DMS114 treated with DMSO at 0.1 percent for 48 hours (cell line): ENCODE measurements around the gene SIM1.
A peak's percentile ranks its signal among the peaks of the same experiment; 100 is the strongest.

ENCODE experiments used
- DNase-seq: peaks from one replicate; lab custom pipeline; 2025; ENCODE audit not compliant: unreplicated experiment; lab: John Stamatoyannopoulos, UW

Gene SIM1

DNA sequence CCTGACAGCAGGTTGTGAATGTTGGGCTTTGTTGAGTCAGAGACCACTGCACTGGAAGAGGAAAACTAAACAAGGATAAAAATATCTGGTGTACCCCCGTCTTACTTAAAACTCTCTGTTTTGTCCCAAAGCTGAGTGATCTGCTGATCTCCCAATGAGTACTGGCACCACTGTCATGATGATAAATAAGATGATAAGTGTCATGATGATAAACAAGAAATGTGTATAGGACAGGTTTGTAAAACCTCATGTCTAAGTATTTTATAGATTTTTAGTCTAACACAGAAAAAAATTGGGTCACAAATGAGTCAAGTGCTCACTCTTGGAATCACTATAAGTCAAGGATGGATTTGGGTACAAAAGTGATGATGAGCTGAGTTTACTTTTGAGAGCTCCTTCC, 8.5 kb upstream of the SIM1 start:
- no peak for DNase-seq

DNA sequence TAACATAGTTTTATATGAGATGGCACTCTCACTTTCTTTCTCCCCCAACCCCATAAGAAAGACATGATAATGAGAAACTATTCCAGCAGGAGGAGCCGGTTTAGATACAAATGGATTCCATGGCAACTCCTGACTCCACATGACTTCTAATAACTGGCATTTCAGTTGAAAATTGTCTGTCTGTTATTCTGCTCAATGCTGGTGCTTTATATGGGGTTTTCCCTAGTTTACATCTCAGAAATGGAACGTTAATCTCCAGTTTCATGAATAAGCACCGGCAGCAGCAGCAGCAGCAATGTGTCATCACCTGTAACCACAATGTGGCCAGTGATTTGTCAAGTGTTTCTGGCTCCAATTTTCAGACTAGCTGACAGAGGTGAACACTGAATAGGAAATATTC, 8.0 kb upstream of the SIM1 start:
- no peak for DNase-seq

DNA sequence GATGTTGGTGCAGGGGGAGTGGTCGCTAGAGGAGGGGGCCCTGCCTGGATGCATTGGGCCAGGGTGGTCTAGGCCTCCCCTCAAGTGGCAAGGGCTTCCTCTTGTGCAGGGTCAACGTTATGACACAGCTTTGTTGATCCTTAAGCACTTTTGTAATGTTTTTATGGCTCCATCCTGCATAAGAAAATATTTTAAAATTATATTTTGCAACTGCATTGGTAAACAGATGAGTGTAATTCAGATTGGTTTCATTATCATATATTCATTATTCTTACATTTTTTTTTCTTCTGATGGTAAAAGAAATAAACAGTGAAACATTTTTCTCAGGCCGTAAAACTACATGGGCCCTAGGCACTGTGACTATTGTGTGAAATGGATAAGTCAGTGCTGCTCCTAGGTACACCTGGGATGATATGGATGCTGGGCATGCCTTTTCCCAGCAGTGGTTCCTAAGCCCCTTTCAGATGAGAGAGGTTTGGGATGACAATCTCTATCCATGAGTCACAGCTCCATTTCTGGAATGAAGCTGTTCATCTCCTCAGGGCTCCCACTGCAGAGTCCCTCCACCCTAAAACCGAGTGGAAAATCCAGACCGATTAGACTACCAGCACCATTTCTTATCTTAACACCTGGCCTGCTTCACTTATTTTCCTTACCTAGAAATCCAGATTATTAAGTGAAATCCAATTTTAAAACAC, 5.8 kb upstream of the SIM1 start:
- no peak for DNase-seq

DNA sequence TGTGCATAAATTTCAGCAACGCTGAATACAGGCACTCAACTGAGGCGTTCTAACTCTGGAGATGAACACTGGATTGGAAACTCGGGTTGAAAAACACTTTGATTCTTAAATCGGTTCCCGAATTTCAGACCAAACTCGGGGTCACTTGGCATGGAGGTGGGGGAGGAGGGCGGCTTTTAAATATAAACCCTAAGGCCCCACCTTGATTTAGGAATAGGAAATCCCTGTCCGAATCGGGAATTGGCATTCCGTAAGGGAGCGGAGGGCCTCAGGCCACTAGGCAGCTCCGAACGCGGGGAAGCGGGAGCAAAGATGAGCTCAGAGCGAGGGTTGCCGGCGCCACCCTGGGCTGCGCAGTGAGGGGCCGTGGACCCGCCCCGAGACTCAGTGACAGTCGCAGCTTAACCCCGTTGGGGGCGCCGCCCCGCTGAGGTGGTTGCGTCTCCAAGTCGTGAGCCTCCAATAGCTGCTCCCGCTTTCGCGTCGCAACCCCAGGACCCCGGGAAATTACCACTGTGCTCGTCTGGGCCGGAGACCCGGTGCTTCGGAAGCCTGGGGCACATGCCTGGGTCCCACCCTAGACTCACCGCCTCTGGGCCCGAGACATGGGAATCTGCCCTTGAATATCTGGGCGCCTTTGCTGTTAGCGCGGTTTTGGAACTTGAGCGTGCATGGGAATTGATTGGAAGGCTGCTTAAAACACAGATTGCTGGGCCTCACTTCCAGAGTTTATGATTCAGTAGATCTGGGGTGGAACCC, 4.6 kb upstream of the SIM1 start:
- no peak for DNase-seq

DNA sequence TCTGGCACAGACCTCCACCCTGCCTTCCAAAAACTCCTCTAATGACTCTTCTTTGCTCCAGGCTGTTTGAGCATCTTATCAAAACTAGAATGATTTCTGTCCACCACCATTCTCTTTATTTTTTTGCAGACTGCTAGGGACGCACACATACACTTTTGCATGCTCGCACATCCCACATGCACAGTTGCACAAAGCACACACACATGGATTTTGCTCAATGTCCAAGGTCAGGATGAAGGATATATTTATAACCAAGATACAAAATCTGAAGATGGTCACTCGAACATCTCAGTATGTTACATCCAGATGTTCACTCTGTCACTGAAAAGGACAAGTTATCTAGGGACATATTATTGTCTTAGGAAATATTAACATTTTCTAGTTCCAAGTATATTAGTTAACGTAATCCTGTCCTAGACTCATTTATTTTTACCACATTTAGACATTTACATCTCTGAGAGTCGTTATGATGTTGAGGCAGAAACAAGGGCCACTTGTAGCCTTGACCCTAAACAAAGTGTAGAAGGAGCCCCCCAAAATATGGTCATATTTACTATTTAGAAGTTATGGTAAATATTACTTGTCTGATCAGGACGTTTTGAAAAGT, 3.4 kb upstream of the SIM1 start:
- DNase-seq, result no peak

DNA sequence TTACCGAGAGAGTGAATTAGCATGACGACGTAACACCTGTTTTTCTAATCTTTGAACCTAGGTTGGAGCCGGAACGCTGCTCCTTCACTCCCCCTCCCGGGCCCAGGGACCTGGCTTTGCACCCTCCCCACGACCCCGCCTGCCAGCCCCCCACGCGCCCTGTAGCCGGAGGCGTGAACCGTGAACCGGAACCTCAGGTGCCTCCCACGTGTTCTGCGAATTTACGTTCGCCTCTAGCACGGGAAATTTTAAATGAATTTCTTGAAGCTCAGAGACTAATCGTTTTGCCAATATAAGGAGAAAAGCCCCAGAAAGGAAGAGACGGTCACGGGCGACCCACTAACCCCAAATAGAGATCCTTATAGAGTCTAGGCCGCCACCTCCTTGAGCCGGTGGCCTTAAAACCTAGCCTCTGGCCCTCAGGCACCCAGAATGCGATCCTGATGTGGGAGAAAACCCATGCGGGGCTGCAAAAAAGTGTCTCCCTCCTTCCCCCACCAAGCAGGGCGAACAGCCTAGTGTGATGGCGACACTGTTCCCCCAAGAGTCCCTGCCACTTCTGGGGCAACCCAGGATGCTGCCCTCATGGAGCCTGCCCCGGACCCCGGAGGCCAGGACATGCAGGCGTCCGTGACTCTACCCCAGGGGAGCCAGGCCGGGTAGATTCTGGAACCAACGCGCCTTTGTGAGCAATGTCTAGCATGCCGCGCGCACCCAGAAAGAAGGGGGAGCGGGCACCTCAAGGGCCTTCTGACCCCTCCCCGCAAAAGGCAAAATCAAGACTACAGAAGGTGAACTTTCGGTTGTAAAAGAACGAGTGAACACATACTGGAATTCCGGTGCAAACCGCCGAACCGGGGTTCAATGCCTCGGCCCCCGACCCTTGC, 2.7 kb upstream of the SIM1 start:
- no peak for DNase-seq

DNA sequence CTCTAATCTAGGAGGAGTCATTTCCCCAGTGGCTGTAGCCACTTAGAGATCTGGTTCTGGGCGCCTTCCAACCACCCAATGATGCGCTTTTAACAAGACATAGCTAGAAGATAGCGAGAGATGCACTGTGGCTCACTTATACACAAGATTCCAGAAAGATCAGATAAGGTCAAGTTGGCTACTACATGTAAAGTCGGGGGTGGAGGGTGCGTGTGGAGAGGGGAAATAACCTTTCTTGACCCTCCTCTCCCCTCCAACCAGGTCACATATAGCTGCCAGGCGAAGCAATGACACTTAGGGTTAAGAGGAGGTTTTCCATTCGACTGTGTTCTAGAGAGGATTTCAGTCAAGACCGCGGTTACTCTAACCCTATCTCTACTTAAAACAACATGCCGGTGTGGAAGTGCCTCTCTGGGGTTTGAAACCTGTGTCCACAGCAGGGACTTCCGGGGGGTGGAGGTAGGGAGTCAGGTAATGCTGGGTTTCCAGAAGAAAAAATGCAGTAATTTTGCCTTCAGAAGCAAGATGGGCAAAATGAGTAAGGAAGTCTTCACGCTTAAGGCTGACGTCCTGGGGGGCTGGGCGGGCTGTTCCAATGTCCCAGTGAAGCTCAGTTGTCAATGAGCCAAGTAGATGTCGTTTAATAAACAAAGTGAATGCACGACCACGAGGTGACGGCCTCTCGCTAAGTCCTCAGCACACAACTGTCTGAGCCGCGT, 1.8 kb upstream of the SIM1 start:
- DNase-seq, result no peak

DNA sequence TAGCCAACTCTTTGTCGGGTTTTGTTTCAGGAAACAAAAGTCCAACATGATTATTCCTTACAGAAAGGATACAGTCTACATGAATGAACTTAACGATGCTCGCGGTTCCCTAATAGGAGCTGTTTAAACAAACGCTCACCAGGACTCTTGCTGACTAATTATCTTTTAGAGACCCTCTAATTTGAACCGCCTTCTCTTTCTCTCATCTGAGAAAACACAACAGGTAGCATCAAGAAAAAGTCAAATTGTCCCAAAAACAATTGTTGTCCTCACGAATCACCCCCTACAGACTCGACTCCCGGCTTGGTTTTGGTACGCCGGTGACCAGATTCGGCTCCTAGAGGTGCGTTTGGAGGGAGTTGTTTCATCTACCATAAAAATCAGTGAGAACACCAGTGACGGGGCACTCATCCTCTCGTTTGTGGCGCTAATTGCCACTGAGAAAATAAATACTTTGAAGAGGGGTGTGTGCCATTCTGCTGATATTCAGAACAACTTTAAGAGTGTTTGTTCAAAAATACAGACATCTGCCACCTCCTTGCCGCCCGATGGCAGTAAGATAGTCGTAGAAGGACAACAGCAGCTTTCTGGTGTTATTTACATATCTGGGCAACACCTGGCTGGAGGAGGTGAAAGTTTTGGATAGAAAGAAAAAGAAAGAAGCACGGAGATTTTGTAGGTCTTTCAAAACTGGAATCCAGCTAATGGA, 1.1 kb upstream of the SIM1 start:
- no peak for DNase-seq

DNA sequence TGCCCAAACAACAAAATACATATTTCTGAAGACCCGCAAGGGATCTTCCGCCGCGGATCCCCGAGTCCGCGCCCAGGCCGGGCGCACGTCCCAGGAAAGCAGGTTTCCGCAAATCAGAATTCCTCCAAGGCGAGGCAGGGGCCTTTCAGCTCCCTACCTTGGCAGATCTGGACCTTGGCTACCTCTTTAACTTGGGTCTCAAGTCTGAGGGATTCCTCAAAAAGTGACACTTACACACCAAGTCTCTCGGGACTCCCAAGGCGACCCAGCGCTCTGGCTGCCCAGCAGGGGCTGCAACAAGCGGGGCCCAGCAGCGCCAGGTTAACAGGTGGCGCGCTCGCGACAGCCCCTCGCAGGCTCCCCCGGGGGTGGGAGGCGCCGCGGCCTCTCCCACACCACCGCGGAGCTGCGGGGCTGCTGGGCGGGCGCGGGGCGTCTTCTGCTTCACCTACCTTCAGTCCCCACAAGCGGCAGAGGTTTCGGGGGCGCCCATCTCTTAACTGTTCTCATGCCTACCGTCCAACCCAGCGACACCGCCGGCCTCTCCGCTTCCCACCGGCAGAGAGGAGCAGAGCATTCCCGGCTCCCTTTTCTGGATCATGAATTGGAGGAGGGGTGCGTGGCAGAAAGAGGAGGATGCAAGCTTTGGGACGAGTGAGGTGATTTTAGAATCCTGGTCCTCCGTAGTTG, 414 bp downstream of the SIM1 start:
- no peak for DNase-seq

DNA sequence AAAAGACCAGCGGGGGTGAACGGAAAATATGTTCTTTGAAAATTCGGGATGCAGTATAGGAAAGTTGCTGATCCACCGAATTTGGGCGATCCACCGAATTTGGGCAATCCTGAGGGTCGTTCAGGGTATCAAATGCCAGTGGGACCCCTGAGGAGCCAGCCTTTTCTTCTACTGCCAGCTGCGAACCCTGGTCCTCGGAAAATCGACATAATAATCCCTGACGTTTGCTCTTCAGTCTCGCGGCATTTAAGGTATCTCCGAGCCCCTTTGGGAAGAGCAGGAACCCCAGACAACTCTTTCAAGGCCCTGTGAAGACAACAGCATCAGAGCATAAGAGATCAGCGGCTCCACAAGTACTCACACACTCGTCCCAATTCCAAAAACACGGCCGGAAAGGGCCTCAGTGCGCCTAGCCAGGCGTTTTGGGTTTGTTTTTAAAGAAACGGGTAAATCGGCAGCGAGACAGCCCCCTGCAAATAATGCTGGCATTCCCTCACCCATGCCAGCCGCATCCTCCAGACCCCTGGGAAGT, 1.0 kb downstream of the SIM1 start:
- DNase-seq, result no peak

DNA sequence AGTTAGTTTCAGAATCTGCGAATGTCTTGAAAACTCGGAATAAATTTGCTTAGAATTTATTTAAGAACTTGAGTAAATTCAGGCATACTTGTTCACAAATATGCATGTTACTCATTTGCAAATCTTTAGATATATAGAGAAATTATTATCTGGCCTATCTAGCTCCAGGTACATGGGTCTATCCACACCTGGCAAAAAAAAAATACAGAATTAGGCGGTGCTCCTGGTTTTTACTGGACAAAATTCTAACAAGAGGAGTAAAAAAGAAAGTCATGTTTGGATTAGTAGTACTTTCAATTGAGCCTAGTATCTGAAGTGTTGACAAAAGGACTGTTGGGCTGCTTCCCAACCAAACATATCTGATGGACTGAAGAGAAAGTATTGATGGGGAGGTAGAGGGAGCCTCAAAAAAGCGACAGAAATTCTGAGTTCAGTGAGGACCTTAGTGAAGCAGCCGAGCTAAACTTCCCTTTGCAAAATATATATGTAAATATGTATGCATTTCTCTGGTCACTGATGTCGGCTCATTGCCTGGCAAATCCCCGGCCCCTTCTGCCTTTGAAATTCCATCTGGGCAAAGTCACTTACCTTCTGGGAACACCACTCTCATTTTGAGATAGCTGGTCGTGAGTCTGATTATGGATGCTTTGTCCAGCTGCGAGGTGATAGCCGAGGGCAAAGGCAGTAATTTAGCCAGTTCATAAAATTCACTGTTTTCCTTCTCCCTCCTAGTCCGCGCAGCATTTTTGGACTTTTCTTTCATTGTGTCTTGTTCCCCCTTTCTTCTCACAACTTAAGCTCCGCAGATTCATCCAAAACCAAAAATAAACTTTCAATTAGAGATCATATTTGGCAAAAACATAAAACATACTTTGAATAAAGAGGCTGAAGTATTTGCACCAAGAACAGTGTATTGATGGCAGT, 1.8 kb downstream of the SIM1 start:
- no peak for DNase-seq

DNA sequence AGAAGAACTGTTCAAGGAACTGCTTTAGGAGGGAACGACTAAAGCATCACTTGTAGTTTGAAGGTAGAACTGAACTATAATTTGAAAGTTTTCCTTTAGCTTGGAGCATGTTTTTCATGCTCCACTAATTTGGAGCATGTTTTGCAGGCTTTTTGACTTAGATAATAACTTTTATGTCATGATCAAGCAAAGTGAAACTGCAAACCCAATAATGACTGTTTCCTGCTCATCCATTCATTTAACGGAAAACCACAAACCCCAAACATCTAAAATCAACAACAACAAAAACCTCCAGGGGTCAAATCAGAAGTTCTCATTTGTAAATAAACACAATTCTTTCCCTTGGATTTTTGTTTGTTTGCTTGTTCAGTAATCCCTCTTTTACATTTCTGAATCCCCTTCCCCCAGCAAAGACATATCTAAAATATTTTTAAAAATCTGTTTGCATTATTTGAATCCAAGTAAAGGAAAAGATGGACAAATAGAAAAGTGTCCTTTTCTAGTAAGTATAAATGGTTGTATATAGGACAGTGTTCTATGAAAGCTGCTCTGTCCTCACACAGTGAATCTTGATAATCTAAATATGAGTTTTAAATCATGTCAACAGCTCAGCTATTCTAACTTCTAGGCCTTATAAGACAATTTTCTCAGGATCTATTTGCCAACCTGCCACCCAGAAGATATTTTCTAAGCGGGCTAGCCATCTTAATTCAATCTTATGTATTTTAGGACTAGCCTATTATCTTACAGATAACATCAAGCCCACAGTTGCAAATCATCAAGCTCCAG, 2.6 kb downstream of the SIM1 start:
- no peak for DNase-seq

DNA sequence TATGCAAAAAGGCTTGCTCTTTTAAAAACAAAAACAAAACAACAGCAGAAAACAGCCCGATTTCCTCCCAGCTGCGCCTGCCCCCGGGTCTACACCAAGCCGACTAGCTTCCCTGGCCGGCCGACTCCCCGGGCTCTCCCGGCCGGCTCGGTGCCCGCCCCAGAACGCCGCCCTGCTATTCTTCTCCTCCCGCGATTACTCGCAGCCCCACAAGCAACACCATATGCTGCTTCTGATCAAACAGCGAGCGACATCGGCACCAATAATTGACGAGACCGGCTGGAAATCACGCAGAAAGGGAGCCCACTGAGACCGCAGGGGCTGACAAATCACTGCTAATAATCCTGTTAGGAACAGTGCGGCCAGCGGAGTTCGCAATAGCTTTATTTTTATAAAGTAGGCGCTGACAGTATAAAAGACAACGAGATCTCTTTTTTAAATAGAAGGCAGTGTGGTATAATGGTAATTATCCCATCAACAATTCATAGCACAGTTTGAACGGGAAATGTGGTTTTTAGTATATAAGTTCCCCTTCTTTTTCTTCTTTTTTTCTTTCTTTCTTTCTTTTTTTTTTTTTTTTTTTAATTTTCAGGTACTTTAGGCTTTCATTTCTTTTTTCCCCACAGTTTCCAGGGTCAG, 3.3 kb downstream of the SIM1 start:
- peak; percentile 27 for DNase-seq

DNA sequence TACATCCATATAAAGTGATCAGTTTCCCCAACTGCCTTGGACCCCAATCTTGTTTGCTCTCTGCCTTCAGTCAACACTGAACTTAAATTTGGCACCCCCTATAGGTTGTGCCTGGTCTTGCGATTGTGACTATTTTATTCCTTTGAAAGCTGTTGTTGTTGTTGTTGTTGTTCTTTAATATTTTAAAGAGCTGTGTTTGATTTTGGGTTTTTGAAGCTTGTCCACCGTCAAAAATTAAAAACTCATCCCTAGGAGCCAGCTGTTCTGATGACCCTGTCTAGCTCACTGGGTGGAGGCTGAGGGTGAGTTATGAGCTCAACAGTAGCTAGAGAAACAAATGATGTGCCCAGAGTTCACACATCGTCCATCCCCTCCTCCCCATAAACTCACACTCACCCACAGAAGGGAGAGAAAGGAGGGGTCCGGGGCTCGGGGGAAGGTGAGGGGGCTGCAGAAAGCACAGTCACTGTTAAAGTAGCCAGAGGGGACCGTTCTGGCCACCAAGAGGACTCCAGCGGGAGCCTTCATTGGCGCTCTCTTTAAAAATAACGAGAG, 4.0 kb downstream of the SIM1 start:
- DNase-seq, result no peak

DNA sequence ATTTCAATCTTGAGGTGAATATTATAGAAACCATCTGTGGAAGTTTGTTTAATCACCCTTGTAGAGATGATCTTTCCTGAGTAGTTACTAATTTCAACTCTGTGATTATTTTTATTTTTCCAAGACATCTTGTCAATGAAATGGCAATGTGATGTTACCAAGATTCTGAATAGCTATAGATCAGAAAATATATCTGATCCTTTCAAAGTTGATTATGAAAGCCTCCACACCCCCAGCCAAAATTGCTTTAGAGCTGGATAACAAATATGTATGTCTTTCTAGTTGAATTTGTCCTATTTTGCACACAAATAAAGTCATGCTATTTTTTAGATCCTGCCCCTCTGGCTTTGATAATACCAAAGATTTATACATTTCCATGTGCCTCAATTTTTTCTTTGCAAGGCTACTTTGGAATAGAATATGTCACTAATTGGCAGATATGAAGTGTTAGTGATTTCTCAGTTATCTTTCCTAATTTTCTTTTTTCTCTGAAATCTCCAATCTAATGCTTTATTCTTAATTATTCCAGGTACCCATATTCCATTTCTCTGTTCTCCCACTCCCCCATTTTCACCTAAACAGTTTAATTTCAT, 5.0 kb downstream of the SIM1 start:
- no peak for DNase-seq
